Stimulated activated CD8-positive, alpha-beta memory T cell treated with anti-CD3 and anti-CD28 coated beads, Interleukin-12 subunit alpha, Interleukin-12 subunit beta, amount 100 ng/mL, for 1 hour (primary cell): Measurements from ENCODE around the gene NTRK2.

ENCODE experiments used
- DNase-seq: peaks from one replicate; pipeline ENCODE4 v3.0.0-alpha.2; 2020; ENCODE audit warnings: low read depth

NTRK2 gene

GRCh38 chr9:84736081-84736480 lies 66.6 kb downstream of the NTRK2 start:
- DNase-seq, result no peak

- no peak for DNase-seq
Measured at GRCh38 chr9:84736536-84736935, 67.0 kb downstream of the NTRK2 start.

- no peak for DNase-seq
Measured at GRCh38 chr9:84738353-84738752, 68.8 kb downstream of the NTRK2 start.

GRCh38 chr9:84742261-84742660 lies 72.7 kb downstream of the NTRK2 start:
- no peak for DNase-seq

DNA sequence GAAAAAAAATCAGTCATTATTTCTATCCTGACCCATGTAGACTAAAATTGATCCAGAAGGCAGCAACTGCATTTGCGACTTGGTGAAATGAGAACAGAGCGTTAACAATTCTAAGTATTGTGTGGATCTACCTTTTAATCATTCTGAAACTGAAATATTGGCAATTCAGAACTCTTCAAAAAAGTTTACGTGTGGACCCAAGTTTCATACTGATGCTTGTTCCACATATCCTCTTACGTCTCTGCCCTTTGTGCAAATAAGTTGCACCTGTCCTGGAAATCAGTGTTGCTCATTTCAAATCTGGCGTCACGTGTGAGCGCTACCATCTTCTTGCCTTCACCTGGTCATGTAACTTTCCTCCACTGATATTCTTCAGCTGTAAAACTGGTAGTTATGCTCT lies 74.7 kb downstream of the NTRK2 start:
- no peak for DNase-seq

- no peak for DNase-seq
Measured at GRCh38 chr9:84744726-84745125, 75.2 kb downstream of the NTRK2 start.

DNA sequence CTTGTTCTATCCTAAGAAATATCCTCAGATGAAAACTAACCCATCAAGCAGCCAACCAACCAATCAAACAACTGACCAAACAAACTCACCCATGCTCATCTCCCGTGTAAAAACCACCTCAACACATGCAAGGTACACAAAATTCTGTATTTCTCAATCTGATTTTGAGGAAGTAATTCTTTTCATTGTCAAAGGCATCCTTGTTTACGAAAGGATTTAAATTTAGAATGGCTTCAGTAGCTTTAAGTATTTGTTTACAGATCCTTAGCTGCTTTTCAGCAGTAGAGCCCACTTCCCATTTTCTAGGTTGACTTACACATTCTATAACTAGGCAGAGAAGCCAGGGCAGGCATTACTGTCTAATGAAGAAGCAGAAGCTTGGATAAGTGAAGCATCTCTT lies 78.6 kb downstream of the NTRK2 start:
- DNase-seq, result no peak

DNA sequence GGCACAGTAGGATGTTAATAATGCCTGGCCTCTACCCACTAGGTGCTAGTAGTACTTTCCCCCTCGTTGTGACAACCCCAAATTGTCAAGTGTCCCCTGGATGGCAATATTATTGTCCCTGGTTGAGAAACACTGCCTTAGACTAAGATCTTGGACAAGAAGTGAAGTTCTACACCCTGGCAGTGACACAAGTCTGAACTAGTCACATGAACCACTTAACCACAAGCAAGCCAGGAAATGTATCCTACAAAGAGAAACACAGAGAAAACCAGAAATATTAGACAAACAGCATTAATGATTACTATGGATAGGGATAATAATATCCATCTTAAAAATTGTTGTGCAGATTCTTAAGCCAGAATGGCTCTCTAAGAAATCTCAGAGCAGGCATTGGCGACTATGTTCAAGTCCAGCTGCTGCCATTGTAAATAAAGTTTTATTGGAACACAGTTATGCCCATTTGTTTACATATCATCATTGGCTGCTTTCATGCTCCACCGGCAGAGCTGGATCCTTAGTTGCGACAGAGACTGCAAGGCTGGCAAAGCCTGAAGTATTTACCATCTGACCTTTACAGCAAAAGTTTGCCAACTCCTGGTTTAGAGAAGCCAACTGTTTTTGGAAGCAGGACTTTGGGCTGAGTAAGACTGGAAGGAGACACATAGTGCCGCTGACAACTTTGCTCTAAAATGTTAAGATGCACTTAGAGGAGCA lies 80.8 kb downstream of the NTRK2 start:
- DNase-seq, result no peak

- no peak for DNase-seq
Measured at GRCh38 chr9:84751921-84752320, 82.4 kb downstream of the NTRK2 start.

GRCh38 chr9:84754461-84754860 lies 84.9 kb downstream of the NTRK2 start:
- DNase-seq, result no peak

DNA sequence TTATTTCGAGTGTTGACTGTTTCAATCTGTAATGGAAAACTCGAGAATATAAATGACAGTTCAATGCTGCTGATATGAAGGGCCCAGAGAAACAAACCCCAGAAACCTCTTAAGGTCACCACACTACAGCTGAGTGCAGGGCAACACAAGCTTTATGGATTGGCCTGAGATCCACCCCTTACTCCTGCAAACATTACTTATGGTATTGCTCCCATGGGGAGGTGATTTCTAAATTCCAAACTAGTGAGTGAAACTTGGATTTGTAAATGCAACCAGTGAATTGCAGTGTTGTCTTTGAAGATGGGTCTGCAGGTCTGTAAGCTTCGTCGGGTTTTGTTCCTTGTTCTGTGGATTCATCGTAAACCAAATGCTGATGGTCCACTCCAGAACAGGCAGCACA lies 85.4 kb downstream of the NTRK2 start:
- no peak for DNase-seq

- DNase-seq, result no peak
Measured at GRCh38 chr9:84755380-84755779, 85.9 kb downstream of the NTRK2 start.

GRCh38 chr9:84756171-84756570 lies 86.6 kb downstream of the NTRK2 start:
- no peak for DNase-seq

DNA sequence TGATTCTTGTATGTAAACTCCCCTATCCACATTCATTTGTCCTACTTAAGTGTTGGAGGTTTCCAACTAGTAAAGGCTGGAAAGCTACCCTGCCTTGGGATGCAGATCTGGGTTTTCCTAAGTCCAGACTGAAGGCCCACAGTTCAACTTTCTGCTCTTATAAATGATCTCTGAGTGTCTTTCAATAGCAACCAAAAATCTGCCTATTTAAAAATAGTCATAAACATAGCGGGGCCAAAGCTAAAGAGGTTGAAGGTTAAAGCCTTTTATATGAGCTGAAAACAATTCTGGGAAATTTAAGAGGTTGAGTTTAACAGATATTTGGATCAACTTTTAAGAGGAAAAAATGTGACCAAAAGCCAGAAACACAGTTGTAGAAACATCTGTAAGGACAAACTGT lies 87.2 kb downstream of the NTRK2 start:
- DNase-seq, result no peak

DNA sequence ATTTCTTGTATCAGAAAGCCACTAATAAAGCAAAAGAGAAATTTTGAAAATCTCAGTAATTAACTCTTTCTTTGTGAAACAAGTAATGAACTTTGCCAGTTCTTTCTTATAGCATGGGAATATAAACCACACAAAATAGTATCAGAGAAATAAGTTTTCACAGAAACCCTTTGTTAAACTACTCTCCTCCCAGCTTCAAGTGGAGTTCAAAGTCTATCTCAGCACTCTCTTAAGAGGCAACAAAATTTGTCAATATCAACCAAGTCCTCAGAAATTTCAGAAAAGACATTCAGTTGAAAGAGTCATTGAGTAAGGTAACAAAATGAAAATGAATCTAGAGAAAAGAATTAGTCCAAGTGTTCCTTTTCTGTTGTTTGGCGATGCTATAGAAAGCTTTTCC lies 89.3 kb downstream of the NTRK2 start:
- no peak for DNase-seq

GRCh38 chr9:84759300-84759750 lies 89.8 kb downstream of the NTRK2 start:
- DNase-seq, result no peak

- DNase-seq, result no peak
Measured at GRCh38 chr9:84759804-84760203, 90.3 kb downstream of the NTRK2 start.

GRCh38 chr9:84761137-84761808 lies 91.7 kb downstream of the NTRK2 start:
- DNase-seq, result no peak

DNA sequence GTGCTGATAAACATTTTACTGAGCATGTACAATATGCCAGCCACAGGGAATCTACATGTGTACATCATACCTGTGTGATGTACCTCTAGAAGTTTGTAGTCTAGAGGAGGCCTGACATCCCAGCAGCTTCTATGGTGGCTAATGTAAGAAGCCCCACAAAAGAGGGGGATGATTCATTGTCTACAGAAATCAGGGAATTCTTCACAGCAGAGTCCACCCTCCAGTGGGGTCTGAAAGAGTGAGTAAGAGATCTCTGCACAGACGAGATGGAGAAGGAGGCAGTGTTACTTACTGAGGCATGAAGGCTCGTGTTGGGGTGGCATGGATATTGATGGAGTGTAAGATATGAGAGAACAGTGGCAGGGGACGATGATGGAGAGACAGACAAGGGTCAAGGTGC lies 103.0 kb downstream of the NTRK2 start:
- no peak for DNase-seq

GRCh38 chr9:84773022-84773421 lies 103.5 kb downstream of the NTRK2 start:
- DNase-seq, result no peak

- DNase-seq, result no peak
Measured at GRCh38 chr9:84775056-84775643, 105.6 kb downstream of the NTRK2 start.

- DNase-seq, result no peak
Measured at GRCh38 chr9:84778570-84778969, 109.0 kb downstream of the NTRK2 start.

- no peak for DNase-seq
Measured at GRCh38 chr9:84779883-84780282, 110.4 kb downstream of the NTRK2 start.

DNA sequence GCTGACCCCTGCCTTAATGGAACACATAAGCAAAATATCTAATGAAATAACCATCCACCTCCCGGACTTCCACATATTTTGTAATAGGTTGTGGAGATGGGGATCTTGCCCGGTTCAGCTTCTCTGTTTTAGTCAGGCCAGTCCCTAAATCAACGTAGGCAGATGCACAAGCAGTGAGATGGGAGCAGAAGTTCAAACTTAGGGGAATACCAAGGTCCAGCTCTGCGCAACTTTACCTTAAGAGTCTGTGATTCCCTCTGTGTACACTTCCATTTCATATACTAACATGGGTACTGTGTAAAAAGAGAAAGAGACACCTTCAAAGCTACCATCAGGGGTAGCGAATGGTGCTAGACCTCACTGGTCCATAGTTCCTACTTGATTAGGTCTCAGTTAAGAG lies 110.9 kb downstream of the NTRK2 start:
- no peak for DNase-seq
